Stimulated activated naive CD8-positive, alpha-beta T cell treated with anti-CD3 and anti-CD28 coated beads, Interleukin-15, Interleukin-2, amounts not matched to agents 100 ng/mL and 50 ng/mL, for 24 hours (primary cell): ENCODE results near the gene FOS.

Experiments
- H3K27ac Mint-ChIP-seq: one replicate; pipeline ENCODE4 v1.8.0; 2021; ENCODE audit warnings: mild to moderate bottlenecking, mixed read lengths
- H3K27me3 Mint-ChIP-seq: one replicate; pipeline ENCODE4 v1.8.0; 2021; ENCODE audit warnings: mixed read lengths
- H3K36me3 Mint-ChIP-seq: one replicate; pipeline ENCODE4 v1.8.0; 2021; ENCODE audit warnings: low read depth, mixed read lengths
- H3K4me1 Mint-ChIP-seq: one replicate; pipeline ENCODE4 v1.8.0; 2021; ENCODE audit warnings: low read depth, mixed read lengths
- H3K4me3 Mint-ChIP-seq: one replicate; pipeline ENCODE4 v1.8.0; 2021; ENCODE audit warnings: mild to moderate bottlenecking, mixed read lengths
- H3K9me3 Mint-ChIP-seq: one replicate; pipeline ENCODE4 v1.8.0; 2021; ENCODE audit warnings: mixed read lengths

The FOS gene

GRCh38 chr14:75246546-75247285, 31.9 kb upstream of the FOS start:
- Mint-ChIP-seq H3K36me3 (no peaks in the 10 kb centered on the region), H3K9me3 (no peaks in the 10 kb centered on the region), H3K4me1 (peaks cover 55% of the 10 kb centered on the region), H3K27me3 (peaks cover 5% of the 10 kb centered on the region), H3K27ac (no peak overlapping the region), H3K4me3 (peak overlapping the region; percentile 37)

GRCh38 chr14:75247286-75247922, 31.2 kb upstream of the FOS start:
- peaks cover 5% of the 10 kb centered on the region for H3K27me3 Mint-ChIP-seq

GRCh38 chr14:75247939-75248338, 30.7 kb upstream of the FOS start:
- no peaks in the 10 kb centered on the region for H3K36me3 Mint-ChIP-seq
- peak overlapping the region; percentile 75 for H3K27ac Mint-ChIP-seq
- peaks cover 5% of the 10 kb centered on the region for H3K27me3 Mint-ChIP-seq
- peak overlapping the region; percentile 37 for H3K4me3 Mint-ChIP-seq
- H3K4me1 Mint-ChIP-seq: peaks cover 59% of the 10 kb centered on the region
- no peaks in the 10 kb centered on the region for H3K9me3 Mint-ChIP-seq

More at GRCh38 chr14:75247286-75247922, 31.2 kb upstream of the FOS start:
- H3K27ac Mint-ChIP-seq: peak overlapping the region; percentile 75
- H3K4me3 Mint-ChIP-seq: peak overlapping the region; percentile 37
- no peaks in the 10 kb centered on the region for H3K36me3 Mint-ChIP-seq
- no peaks in the 10 kb centered on the region for H3K9me3 Mint-ChIP-seq
- H3K4me1 Mint-ChIP-seq: peaks cover 59% of the 10 kb centered on the region

- H3K27ac Mint-ChIP-seq: peak overlapping the region; percentile 92
- H3K36me3 Mint-ChIP-seq: no peaks in the 10 kb centered on the region
- H3K9me3 Mint-ChIP-seq: no peaks in the 10 kb centered on the region
- H3K27me3 Mint-ChIP-seq: peaks cover 5% of the 10 kb centered on the region
- peak overlapping the region; percentile 64 for H3K4me3 Mint-ChIP-seq
- peaks cover 59% of the 10 kb centered on the region for H3K4me1 Mint-ChIP-seq
Observed at GRCh38 chr14:75249251-75249957, 29.2 kb upstream of the FOS start.

GRCh38 chr14:75249958-75250336, 28.7 kb upstream of the FOS start:
- Mint-ChIP-seq H3K4me3 (peak overlapping the region; percentile 64), H3K4me1 (peaks cover 59% of the 10 kb centered on the region), H3K9me3 (no peaks in the 10 kb centered on the region), H3K27me3 (peaks cover 5% of the 10 kb centered on the region), H3K36me3 (no peaks in the 10 kb centered on the region), H3K27ac (peak overlapping the region; percentile 92)

- H3K36me3 Mint-ChIP-seq: no peaks in the 10 kb centered on the region
- H3K27me3 Mint-ChIP-seq: peaks cover 4% of the 10 kb centered on the region
- no peak overlapping the region for H3K27ac Mint-ChIP-seq
- no peak overlapping the region for H3K4me3 Mint-ChIP-seq
- H3K4me1 Mint-ChIP-seq: peaks cover 59% of the 10 kb centered on the region
- no peaks in the 10 kb centered on the region for H3K9me3 Mint-ChIP-seq
Observed at GRCh38 chr14:75250800-75251199, 27.8 kb upstream of the FOS start.

- Mint-ChIP-seq H3K36me3 (no peaks in the 10 kb centered on the region), H3K4me1 (peaks cover 53% of the 10 kb centered on the region), H3K4me3 (no peak overlapping the region), H3K27ac (no peak overlapping the region), H3K27me3 (peaks cover 3% of the 10 kb centered on the region), H3K9me3 (no peaks in the 10 kb centered on the region)
Observed at GRCh38 chr14:75252254-75252837, 26.3 kb upstream of the FOS start.

GRCh38 chr14:75254381-75254822, 24.2 kb upstream of the FOS start:
- no peaks in the 10 kb centered on the region for H3K9me3 Mint-ChIP-seq
- no peak overlapping the region for H3K27ac Mint-ChIP-seq
- no peak overlapping the region for H3K4me3 Mint-ChIP-seq
- H3K36me3 Mint-ChIP-seq: no peaks in the 10 kb centered on the region
- peaks cover 49% of the 10 kb centered on the region for H3K4me1 Mint-ChIP-seq
- H3K27me3 Mint-ChIP-seq: peaks cover 6% of the 10 kb centered on the region

GRCh38 chr14:75254901-75255584, 23.6 kb upstream of the FOS start:
- Mint-ChIP-seq H3K27me3 (peaks cover 6% of the 10 kb centered on the region), H3K4me3 (no peak overlapping the region), H3K27ac (no peak overlapping the region), H3K4me1 (peaks cover 49% of the 10 kb centered on the region), H3K9me3 (no peaks in the 10 kb centered on the region), H3K36me3 (no peaks in the 10 kb centered on the region)

- Mint-ChIP-seq H3K4me1 (peaks cover 38% of the 10 kb centered on the region), H3K36me3 (no peaks in the 10 kb centered on the region), H3K27me3 (peaks cover 6% of the 10 kb centered on the region), H3K27ac (peak overlapping the region; percentile 91), H3K4me3 (peak overlapping the region; percentile 85), H3K9me3 (no peaks in the 10 kb centered on the region)
Observed at GRCh38 chr14:75258079-75258802, 20.4 kb upstream of the FOS start.

- H3K27me3 Mint-ChIP-seq: peaks cover 6% of the 10 kb centered on the region
- peaks cover 38% of the 10 kb centered on the region for H3K4me1 Mint-ChIP-seq
- H3K9me3 Mint-ChIP-seq: no peaks in the 10 kb centered on the region
- H3K4me3 Mint-ChIP-seq: peak overlapping the region; percentile 85
- H3K27ac Mint-ChIP-seq: peak overlapping the region; percentile 97
- no peaks in the 10 kb centered on the region for H3K36me3 Mint-ChIP-seq
Observed at GRCh38 chr14:75258803-75259509, 19.7 kb upstream of the FOS start.

GRCh38 chr14:75259510-75259855, 19.1 kb upstream of the FOS start:
- Mint-ChIP-seq H3K36me3 (no peaks in the 10 kb centered on the region), H3K9me3 (no peaks in the 10 kb centered on the region), H3K27ac (peak overlapping the region; percentile 97), H3K4me3 (peak overlapping the region; percentile 85), H3K27me3 (peaks cover 6% of the 10 kb centered on the region), H3K4me1 (peaks cover 38% of the 10 kb centered on the region)

GRCh38 chr14:75260025-75260763, 18.4 kb upstream of the FOS start:
- peaks cover 6% of the 10 kb centered on the region for H3K27me3 Mint-ChIP-seq
- H3K36me3 Mint-ChIP-seq: no peaks in the 10 kb centered on the region

More at GRCh38 chr14:75260025-75260763, 18.4 kb upstream of the FOS start:
- peak overlapping the region; percentile 18 for H3K4me3 Mint-ChIP-seq
- H3K4me1 Mint-ChIP-seq: peaks cover 38% of the 10 kb centered on the region
- peak overlapping the region; percentile 97 for H3K27ac Mint-ChIP-seq
- H3K9me3 Mint-ChIP-seq: no peaks in the 10 kb centered on the region
